ENCODE data around the gene UBN1.

Gene UBN1

GRCh38 chr16:4891097-4891885 lies 44.0 kb downstream of the UBN1 start:
- Histone ChIP-seq H3K9me3 (ENCODE audit: control insufficient read depth, insufficient read depth, low read depth, low read length) (no peaks in the 10 kb centered on the region), H3K27ac (ENCODE audit: extremely low read depth, low read depth, low read length) (no peak overlapping the region), H3K36me3 (ENCODE audit: control insufficient read depth in 2 of 2, insufficient read depth in 1 of 2, low read length in 2 of 2) (peaks cover 0 to 21% of the 10 kb centered on the region in 2 experiments; a peak in 1 of 3 replicates), H3K4me1 (ENCODE audit: control insufficient read depth, insufficient read depth, low read length) (no peaks in the 10 kb centered on the region), H3K4me3 (ENCODE audit: low read depth, low read length) (no peak overlapping the region)
- no peak for TF ChIP-seq ZNF510 (tag by site-specific recombination; IDR thresholded peaks at IDR 0.05; ENCODE audit: insufficient replicate concordance)
- TF ChIP-seq ZNF571 (tag by site-specific recombination; IDR thresholded peaks at IDR 0.05) = no peak
- TF ChIP-seq ZNF785 (tag by site-specific recombination; IDR thresholded peaks at IDR 0.05) = no peak
- POLR2A ChIA-PET = interaction anchor here (0.7 to 1.1 kb wide), 2 partner anchors 11 to 82 kb away, joined by 4 to 5 read pairs; no protein-coding TSS in a partner anchor
- CTCF ChIA-PET = no interaction called here

GRCh38 chr16:4891886-4892216 lies 44.6 kb downstream of the UBN1 start:
- no peak overlapping the region for H3K27ac ChIP-seq (ENCODE audit: extremely low read depth, low read depth, low read length)
- H3K9me3 ChIP-seq (ENCODE audit: control insufficient read depth, insufficient read depth, low read depth, low read length) = no peaks in the 10 kb centered on the region
- ChIA-PET CTCF (no interaction called here), POLR2A (interaction anchor here (1.1 kb wide), 1 partner anchor 12 kb away, joined by 4 read pairs; no protein-coding TSS in a partner anchor)
- H3K36me3 ChIP-seq (ENCODE audit: control insufficient read depth in 2 of 2, insufficient read depth in 1 of 2, low read length in 2 of 2) = peaks cover 0 to 17% of the 10 kb centered on the region in 2 experiments; a peak in 1 of 3 replicates
- no peaks in the 10 kb centered on the region for H3K4me1 ChIP-seq (ENCODE audit: control insufficient read depth, insufficient read depth, low read length)
- TF ChIP-seq ZNF335 (tag by site-specific recombination; conservative IDR thresholded peaks at IDR 0.05) (no peak), SETDB1 (IDR thresholded peaks at IDR 0.05; ENCODE audit: insufficient read length, low read length) (no peak), ZNF626 (tag by site-specific recombination; IDR thresholded peaks at IDR 0.05) (no peak), ZNF449 (tag by site-specific recombination; IDR thresholded peaks at IDR 0.05) (peak; percentile 72; the same call in 1 of the 2 replicates), ZIC2 (tag by site-specific recombination; IDR thresholded peaks at IDR 0.05) (peak; percentile 46; the same call in 1 of the 2 replicates), ZNF341 (tag by site-specific recombination; IDR thresholded peaks at IDR 0.05; ENCODE audit: low read depth) (peak; percentile 66), GLIS1 (tag by site-specific recombination; IDR thresholded peaks at IDR 0.05) (peak; percentile 35; the same call in 1 of the 2 replicates)
- H3K4me3 ChIP-seq (ENCODE audit: low read depth, low read length) = no peak overlapping the region

- H3K4me1 ChIP-seq (ENCODE audit: control insufficient read depth, insufficient read depth, low read length) = no peaks in the 10 kb centered on the region
- no peak overlapping the region for H3K27ac ChIP-seq (ENCODE audit: extremely low read depth, low read depth, low read length)
- CTCF ChIA-PET = no interaction called here
- peaks cover 0 to 10% of the 10 kb centered on the region in 2 experiments; a peak in 1 of 3 replicates for H3K36me3 ChIP-seq (ENCODE audit: control insufficient read depth in 2 of 2, insufficient read depth in 1 of 2, low read length in 2 of 2)
- no peak overlapping the region for H3K4me3 ChIP-seq (ENCODE audit: low read depth, low read length)
- TF ChIP-seq KLF1 (tag by site-specific recombination; IDR thresholded peaks at IDR 0.05) = peak; percentile 97
- no peak for TF ChIP-seq ZNF2 (tag by site-specific recombination; IDR thresholded peaks at IDR 0.05)
- TF ChIP-seq HOXD13 (CRISPR knock-in tag; IDR thresholded peaks at IDR 0.05; ENCODE audit: borderline replicate concordance) = no peak
- TF ChIP-seq ZNF600 (tag by site-specific recombination; IDR thresholded peaks at IDR 0.05) = no peak
- TF ChIP-seq YY2 (tag by site-specific recombination; IDR thresholded peaks at IDR 0.05) = no peak
- no peak for TF ChIP-seq ZBTB48 (tag by site-specific recombination; IDR thresholded peaks at IDR 0.05)
- peak; percentile 15; the same call in 1 of the 2 replicates for TF ChIP-seq GLIS1 (tag by site-specific recombination; IDR thresholded peaks at IDR 0.05)
- no peak for TF ChIP-seq ZNF140 (tag by site-specific recombination; IDR thresholded peaks at IDR 0.05)
- TF ChIP-seq ZNF23 (tag by site-specific recombination; IDR thresholded peaks at IDR 0.05; ENCODE audit: borderline replicate concordance) = no peak
- TF ChIP-seq ZEB2 (tag by site-specific recombination; IDR thresholded peaks at IDR 0.05) = no peak
- POLR2A ChIA-PET = interaction anchor here (0.9 kb wide), 1 partner anchor 9 kb away, joined by 3 read pairs; no protein-coding TSS in a partner anchor
- H3K9me3 ChIP-seq (ENCODE audit: control insufficient read depth, insufficient read depth, low read depth, low read length) = no peaks in the 10 kb centered on the region
Observed at GRCh38 chr16:4892361-4893102, 45.3 kb downstream of the UBN1 start.

Data from HEK293 (cell line).